Posterior vena cava (tissue), 2 donors: Measurements from ENCODE around the gene ALG9. TPM values are rescaled to one million over a fixed set of nuclear protein-coding genes. Genes with fewer than 3 reads are reported as not detected.
"Not testable (repeated sequence)": the region's sequence is repeated elsewhere in the genome, so short reads cannot be mapped to it uniquely, and the experiment has no call there.

ENCODE experiments used
- DNase-seq: peaks from one replicate; pipeline ENCODE4 v3.0.0-alpha.2; 2020; ENCODE audit warnings: low spot score
- intact Hi-C, 2 donors: fragments of 100-400 bp; cut with DNase I; formaldehyde crosslinking; loops; one replicate each; pipeline versions ENCODE4 v1.14.1 to v1.14.2; 2022 to 2023
- total RNA-seq, 2 donors: library from RNA; stranded (reverse); fragmentation: NEBNext Ultra II Directional; extraction: Animal tissue kit (Norgen Biotek cat#: 25700); gene quantifications; one replicate each; pipeline ENCODE4 v1.2.1, GENCODE V29; 2021
- donor health status: DM: yes; HTN: yes; CAD: no.
- donor health status: DM: yes; HTN: yes; CAD: no.

The ALG9 gene
- total RNA-seq, 2 donors from 2014 or later: 21.8 to 23.8 TPM

DNA sequence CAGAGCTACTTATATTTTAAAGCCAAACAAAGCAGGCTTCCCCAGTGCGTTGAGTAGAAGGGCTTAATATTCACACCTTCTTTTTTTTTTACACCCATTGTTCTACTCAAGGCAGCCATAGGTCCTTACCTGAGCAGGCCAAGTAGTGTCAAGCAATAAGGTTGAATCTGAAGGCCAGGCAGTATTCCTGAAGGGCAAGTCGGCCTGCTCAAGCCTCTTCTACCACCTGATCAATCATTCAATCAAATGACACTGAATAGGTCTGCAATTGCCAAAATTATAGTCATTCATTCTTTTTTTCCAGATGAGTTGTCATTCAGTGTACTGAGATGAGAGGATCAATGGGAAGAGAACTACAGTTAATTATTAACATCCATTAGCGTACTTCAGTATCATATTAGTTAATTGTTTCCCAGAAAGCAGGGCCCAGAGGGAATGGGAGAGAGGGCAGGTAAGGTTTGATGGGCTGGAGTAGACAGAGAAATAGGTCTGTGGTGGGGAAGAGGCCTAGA, 93.3 kb downstream of the ALG9 start:
- intact Hi-C loops: loop anchor here (5.0 to 10.0 kb wide), 2 partner anchors 67 to 176 kb away; partner anchors contain the start of gene SIK2 (in 2 of the 2)
- DNase-seq: no peak

DNA sequence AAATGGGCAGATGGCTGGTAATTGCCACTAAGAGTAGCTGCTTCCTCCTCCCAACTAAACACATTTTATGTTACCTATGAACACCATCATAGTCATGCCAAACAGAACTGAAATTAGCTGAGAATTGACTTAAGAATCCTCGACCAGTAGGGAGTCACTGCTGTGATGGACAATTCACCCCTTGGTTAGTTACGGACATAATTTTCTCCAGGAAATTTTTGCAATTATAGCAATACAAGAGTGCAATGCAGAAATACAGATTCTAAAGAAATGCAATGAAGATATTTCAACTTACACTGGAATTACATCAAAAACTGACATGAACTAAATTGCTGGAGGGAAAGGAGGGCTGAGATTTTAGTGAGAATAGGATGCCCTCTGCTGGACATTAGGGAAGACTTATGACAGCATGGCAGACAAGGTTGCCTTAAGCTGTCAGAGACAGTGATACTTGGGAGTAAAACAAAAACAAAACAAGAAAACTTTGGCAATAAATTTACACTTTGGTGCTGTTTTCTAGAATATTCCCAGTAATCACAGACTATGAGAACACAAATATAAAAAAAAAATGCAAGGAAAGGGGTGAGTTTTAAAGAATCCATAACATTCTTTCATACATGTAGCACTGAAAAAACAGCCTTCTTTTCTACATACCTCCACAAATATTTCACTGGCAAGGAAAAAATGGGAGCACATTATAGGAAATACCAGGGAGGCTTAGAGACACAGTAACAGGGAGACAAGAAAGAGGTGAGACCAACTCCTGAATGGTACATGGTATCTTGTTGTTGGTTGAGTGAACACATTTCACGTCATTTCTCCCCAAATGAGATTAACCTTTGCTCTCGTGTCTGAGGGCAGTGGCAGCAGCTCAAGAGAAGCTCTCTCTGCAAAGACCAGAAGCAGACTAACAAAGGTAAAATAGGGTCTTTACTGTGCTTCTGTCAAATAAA, 94.0 kb downstream of the ALG9 start:
- intact Hi-C loops: loop anchor here (5.0 to 10.0 kb wide), 2 partner anchors 67 to 175 kb away; partner anchors contain the start of gene SIK2 (in 2 of the 2)
- DNase-seq: no peak

DNA sequence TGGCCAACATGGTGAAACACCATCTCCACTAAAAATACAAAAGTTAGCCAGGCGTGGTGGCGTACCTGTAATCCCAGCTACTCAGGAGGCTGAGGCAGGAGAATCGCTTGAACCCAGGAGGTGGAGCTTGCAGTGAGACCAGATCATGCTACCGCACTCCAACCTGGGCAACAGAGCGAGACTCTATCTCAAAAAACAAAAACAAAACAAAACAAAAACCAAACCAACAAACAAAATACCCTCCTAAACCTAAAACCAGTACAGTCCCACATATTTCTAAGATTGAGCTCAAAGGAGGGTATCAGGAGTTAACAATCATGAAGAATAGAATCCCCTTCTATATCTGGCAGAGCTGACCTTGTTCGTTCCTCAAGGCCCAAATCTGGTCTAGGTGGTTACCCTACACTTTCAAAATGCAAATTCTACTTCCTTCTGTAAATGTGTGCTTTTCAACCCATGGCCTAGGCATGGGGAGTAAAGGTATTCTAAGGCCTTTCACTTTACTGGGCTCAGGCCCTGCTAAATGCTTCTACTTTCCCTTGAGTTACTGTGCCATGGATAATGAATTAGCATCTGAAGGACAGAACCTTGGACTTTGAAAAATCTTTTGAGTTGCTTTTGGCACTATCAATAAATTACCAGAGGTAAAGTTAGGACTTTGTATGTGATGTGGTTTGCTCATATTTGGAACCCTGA, 94.8 kb downstream of the ALG9 start:
- DNase-seq: no peak
- intact Hi-C loops: loop anchor here (5.0 to 10.0 kb wide), 2 partner anchors 68 to 174 kb away; partner anchors contain the start of gene SIK2 (in 2 of the 2)

DNA sequence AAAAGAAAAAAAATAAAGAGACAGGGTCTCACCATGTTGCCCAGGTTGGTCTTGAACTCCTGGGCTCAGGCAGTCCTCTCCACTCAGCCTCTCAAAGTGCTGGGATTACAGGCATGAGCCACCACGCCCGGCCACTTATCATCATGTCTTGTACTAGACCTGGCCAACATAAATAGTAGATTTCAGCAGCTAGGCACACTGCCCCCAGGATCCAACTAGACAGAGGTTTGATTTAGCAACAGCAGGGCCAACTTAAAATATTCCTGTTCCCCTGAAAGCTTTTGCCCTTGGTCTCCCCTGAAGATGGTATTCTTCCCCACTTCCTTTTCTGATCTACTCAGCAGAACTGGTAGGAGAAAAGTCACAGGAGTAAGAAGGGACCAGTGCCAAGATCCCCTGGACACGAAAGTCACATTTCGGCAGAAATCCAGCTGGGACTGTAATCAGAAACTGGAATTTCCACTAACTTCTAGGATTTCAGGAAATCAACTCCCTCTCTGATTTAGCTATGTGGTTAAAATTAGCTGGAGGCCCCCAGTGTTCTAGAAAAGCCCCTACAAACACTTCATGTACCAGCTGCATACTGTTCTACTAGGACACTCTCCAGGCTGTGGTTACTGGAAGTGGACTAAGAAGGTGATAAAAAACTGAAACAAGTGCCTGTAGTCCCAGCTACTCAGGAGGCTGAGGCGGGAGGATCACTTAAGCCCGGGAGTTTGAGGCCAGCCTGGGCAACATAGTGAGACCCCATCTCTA, 96.2 kb downstream of the ALG9 start:
- peak; percentile 86 for DNase-seq

DNA sequence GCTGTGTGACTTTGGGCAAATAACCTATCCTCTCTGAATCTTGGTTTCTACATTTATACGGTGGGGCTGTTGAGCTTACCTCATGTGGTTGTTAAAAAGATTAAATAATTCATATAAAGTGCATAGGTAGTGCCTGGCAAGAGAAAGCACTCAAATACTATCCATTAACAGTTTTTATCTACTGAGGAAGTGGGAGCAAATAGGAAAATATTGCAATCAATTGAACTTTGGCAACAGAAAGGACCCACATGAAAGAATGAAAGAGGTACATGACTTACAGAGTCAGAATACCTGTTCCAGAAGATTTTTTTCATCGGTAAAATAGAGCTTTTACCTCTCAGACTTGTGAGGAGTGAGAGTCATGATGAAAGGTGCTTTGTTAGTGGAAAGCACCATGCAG, 98.8 kb downstream of the ALG9 start:
- intact Hi-C loops: loop anchor here in 1 of 2 donors (10.0 kb wide), 1 partner anchor 72 kb away; no protein-coding TSS in a partner anchor
- DNase-seq: no peak

More for the DNA sequence above, 96.2 kb downstream of the ALG9 start:
- intact Hi-C loops: loop anchor here (5.0 to 10.0 kb wide), 2 partner anchors 70 to 173 kb away; partner anchors contain the start of gene SIK2 (in 2 of the 2)

DNA sequence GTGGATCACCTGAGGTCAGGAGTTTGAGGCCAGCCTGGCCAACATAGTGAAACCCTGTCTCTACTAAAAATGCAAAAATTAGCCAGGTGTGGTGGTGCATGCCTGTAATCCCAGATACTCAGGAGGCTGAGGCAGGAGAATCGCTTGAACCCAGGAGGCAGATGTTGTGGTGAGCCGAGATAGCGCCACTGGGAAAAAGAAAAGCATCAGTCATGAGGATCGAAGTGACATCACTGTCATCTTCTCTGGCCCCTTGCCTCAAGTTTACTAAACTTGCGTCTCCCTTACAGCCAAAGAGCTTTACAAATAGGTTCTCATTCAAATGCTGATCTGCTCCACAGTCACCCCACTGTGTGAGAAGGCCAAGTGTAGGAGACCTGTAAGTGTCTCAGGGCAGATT, 100.2 kb downstream of the ALG9 start:
- intact Hi-C loops: loop anchor here in 1 of 2 donors (10.0 kb wide), 1 partner anchor 74 kb away; no protein-coding TSS in a partner anchor
- not testable (repeated sequence) for DNase-seq

DNA sequence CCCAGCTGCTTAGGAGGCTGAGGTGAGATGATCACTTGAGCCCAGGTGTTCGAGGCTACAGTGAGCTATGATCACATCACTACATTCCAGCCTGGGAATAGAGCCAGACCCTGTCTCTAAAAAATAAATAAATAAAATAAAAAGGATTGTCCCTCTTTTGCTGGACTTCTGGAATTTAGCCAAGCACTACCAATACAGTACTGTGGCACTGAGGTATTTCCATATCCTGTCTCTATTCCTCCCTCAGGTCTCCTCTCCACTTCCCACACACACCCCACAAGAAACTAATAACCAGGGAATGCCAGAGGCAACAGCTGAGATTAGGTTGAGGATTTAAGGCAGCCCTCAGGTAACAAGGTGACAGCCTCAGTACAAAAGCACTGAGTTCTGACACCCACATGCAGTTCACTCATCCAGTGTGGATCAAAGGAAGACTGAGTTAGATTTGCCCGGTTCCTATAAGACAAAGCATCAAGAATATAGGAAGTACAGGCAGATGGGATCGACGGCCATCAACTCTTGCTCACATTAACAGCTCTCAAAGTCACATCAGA, 100.7 kb downstream of the ALG9 start:
- intact Hi-C loops: loop anchor here in 1 of 2 donors (10.0 kb wide), 1 partner anchor 74 kb away; no protein-coding TSS in a partner anchor

DNA sequence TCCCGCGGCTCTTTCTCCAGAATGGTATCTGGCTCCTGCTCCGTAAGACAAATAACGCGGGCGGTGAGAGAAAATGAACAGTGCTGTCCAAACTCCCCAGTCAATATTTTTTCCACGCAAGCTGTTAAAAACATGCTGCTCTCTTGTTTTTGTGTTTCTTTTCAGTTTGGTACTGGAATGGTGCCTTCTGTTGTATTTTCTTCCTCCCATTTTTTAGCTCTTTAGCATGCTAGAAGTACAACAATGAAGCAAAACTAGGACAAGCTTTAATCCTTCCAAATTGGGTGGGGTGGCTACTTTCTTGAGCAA, 104.6 kb downstream of the ALG9 start:
- intact Hi-C loops: loop anchor here in 1 of 2 donors (5.0 kb wide), 1 partner anchor 34 kb away; no protein-coding TSS in a partner anchor

More for the DNA sequence above, 100.7 kb downstream of the ALG9 start:
- DNase-seq: no peak

DNA sequence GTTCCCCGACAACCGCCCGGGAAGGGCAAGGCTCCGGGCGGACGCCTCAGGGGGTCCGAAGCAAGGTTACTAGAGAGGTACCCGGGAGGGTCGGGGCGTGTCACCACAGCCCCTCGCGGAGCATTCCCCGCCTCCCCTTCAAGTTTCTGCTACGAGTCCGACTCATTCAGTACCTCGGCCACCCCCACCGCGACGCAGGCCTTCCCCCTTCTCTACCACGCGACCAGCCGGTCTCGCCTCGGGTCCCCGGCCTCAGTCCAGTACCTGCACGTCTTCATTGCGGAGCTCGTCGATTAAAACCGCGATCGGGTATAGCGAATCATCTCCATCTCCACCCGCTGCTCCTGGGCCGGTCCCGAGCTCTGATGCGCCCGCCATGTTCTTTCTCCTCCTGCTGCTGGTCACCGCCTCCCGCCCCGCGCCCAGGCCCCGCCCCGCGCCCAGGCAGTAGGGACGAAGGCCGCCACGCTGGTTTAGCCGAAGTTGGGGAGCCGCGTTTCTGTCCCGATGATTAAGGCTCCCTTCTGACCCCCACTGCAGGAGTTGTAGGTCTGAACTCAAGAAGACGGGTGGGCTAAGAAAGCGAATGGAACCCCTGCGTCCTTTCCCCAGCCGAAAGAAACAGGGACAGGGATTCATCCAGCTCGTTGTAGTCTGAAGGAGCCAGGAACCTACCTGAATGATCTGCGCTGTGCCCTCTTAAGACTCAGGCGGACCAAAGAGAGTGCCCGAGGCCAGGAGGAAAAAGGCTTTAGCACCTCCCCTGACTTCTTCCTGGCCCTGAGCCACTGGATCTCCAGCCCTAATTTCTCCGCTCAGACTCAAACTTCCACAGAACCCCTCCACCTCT, 105.2 kb downstream of the ALG9 start, which contains the start of gene PPP2R1B:
Gene PPP2R1B (minus strand): TSS at position 406 of the 850 bp plus-strand sequence. CDS start 28 bp downstream, at position 378.
- DNase-seq: peak; percentile 90
- intact Hi-C loops: loop anchor here in 1 of 2 donors (5.0 kb wide), 1 partner anchor 34 kb away; no protein-coding TSS in a partner anchor

More for the DNA sequence above, 104.6 kb downstream of the ALG9 start:
- no peak for DNase-seq

DNA sequence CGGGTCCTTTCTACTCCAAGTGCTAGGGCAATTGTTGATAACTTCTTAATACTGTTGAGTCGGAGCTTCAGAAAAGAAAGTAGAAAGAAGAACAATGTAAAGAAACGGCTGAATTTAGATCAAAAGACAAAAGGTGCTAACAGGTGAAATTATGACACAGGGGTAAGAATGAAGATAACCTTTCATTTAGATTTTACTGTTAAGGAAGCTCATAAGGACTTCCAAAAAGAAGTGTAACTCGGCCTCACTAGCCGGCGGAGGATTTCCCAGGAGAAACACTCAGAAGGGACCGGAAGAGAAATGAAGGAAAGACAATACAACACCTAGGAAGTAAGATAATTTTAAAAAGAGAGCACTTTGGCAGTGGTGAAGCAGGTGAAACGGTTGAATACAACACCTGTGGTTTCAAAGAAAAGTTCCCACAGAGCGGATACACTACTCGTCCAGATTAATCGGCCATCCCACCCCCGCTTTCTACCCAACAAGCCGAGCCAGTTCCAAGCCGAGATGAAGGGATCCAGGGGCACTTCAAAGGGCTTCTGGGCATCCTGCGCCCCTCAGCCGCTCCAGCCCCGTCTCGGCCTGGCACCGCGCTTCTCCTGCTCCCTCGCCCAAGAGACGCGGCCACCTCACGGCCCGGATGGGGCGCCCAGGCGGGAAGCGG, 105.9 kb downstream of the ALG9 start:
- intact Hi-C loops: loop anchor here in 1 of 2 donors (5.0 kb wide), 1 partner anchor 33 kb away; no protein-coding TSS in a partner anchor
- peak; percentile 83 for DNase-seq

DNA sequence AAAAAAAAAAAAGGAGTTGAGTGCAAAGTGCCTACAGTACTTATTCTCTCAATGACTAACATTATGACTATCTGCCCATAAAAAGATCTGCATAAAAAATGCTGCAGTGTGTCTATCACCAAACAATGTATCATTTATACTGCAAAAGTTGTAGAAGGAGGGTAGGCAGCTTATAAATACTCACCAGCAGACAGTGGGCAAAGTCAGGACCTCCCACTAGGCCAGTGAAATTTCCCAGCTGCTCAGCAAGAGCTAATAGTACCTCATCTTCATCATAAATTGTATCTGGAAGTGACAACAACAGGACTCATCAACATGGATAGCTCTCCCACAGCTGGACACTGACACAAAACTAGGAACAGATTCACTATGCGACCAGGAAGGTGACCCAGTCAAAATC, 106.8 kb downstream of the ALG9 start:
- intact Hi-C loops: loop anchor here in 1 of 2 donors (5.0 kb wide), 1 partner anchor 32 kb away; no protein-coding TSS in a partner anchor

DNA sequence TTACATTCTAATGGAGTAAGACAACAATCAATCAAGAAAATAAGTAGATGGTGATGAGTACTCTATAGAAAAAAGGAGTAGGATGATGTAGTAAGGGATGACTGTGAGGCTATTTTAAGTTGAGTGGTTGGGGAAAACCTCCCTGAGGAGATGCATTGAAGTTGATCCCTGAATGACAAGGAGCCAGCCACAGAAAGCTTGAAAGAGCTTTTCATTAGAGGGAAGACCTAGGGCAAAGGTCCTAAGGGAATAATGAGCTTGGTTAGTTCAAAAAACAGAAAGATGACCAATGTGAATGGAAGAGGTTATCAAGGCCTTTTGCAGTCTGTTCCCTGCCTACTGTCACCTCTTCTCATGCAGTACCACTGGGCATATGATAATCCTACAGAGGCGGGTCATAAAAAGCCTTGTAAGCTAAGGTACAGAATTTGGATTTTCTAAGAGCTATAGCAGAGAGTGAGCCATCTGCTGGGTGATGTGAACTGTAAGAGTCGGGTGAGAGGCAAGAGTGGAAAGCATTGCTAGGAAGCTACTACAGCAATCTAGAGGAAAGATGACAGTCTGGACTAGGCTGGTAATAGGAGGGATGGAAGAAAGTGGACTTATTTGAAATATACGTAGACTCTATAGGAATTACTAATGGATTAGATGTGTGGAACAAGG, 108.3 kb downstream of the ALG9 start:
- no peak for DNase-seq
- intact Hi-C loops: loop anchor here in 1 of 2 donors (2.0 kb wide), 1 partner anchor 26 kb away; no protein-coding TSS in a partner anchor

More for the DNA sequence above, 106.8 kb downstream of the ALG9 start:
- no peak for DNase-seq

DNA sequence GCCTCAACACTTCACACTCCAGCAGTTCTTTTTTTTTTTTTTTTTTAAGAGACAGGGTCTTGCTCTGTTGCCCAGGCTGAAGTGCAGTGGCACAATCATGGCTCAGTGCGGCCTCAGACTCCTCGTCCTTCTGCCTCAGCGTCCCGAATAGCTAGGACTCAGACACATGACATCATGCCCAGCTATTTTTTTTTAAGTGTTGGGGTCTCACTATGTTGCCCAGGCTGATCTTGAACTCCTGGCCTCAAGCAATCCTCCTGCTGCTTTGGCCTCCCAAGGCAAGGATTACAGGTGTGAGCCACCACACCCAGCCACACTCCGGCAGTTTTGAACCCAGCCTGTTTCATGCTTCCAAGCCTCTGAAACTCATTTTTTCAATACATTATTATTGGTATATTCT, 108.9 kb downstream of the ALG9 start:
- no peak for DNase-seq
- intact Hi-C loops: loop anchor here in 1 of 2 donors (2.0 kb wide), 1 partner anchor 26 kb away; no protein-coding TSS in a partner anchor

DNA sequence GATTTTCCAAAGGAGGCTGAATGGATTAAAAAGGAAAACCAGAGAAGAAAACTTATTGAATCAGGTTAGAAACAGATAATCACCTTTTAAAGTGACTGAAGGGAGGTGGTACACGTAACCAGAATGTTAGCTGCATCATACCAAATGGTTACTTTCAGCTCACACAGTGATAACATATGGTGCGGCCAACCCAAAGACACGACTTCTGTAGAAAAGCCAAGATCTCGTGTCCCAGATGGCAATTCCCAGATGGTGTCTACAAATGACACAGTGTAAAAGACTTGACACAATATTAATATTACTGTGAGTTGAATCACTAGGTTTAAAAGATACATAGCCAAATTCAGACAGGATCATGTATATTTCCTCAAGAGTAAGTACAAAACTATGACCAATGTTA, 110.3 kb downstream of the ALG9 start:
- DNase-seq: no peak
- intact Hi-C loops: no loop called here

DNA sequence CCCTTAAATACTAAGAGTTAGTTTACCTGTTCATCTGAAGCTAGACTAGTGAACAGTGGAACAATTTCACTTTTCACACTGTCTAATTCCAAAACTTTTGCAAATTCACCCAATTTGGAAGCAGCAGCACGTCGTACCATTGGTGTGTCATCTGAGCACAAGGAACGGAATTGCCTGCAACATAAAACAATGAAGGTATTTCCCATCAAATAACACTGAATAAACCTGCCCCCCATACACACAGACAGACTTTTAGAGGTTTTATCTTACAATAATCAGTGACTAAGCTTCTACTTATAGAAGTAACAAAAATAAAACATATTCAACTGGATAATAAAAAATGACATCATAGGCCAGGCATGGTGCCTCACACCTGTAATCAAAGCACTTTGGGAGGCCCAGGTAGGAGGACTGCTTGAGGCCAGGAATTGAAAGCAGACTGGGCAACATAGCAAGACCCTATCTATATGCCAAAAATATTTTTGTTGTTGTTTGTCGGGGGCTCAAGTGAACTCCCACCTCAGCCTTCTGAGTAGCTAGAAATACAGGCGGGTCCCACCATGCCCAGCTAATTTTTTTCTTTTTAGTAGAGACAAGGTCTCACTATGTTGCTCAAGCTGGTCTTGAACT, 111.5 kb downstream of the ALG9 start:
- intact Hi-C loops: no loop called here
- DNase-seq: no peak

DNA sequence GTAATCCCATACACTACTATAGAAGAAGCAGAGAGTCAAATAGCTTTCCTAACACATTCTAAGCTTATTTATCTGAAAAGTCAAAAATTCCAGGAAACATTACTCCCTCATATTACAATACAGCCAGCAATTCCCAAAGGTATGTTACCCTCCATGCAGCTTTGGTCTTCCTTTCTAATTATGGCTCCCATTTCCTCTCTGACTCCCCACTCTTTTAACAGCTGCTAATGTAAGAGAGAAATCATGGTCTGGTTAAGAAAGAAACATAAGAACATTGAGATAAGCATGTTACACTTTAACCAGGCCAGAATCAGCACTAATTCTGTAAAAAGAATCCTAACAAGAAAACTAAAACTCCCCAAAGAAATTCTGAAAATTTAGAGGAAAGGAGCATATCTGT, 112.0 kb downstream of the ALG9 start:
- no peak for DNase-seq
- intact Hi-C loops: no loop called here
